Mammary epithelial cell (primary cell): ENCODE results near the gene BMPR1A.

Source experiments
- EZH2 ChIP-seq: IDR thresholded peaks from 2 replicates; pipeline ENCODE4 v1.6.1; 2012; ENCODE audit warnings: low read length, inconsistent platforms, borderline replicate concordance
- TF ChIP-seq, protein P1 (sequence below), 2 donors: IDR thresholded peaks in 1 of 2; conservative IDR thresholded peaks in 1 of 2; 2 replicates each; pipeline ENCODE4 v1.5.1; 2011 to 2012; ENCODE audit warnings: inconsistent platforms in 2 of 2, low read length in 2 of 2, mild to moderate bottlenecking in 2 of 2, control low read depth in 1 of 2, low read depth in 1 of 2; ENCODE audit not compliant: insufficient read depth in 1 of 2; ENCODE audit errors: extremely low read depth in 1 of 2

DNA sequence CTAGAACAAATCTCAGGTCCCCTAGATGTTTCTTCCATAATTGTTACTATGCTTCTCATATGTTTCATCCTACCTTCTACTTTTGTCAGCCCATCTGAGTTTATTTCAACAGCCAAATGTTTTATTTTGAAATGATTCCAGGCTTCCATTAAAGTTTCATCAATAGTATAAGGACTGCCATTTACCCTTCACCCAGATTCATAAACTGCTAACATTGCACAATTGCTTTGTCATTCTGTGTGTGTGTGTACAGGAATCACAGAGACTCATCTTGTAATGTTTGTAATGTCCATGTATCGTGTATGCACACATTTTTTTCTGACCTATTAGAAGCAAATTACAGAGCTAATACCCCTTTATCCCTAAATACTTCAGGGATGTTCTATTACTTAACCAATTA lies 175.5 kb downstream of the BMPR1A start:
- TF ChIP-seq, protein P1, sequence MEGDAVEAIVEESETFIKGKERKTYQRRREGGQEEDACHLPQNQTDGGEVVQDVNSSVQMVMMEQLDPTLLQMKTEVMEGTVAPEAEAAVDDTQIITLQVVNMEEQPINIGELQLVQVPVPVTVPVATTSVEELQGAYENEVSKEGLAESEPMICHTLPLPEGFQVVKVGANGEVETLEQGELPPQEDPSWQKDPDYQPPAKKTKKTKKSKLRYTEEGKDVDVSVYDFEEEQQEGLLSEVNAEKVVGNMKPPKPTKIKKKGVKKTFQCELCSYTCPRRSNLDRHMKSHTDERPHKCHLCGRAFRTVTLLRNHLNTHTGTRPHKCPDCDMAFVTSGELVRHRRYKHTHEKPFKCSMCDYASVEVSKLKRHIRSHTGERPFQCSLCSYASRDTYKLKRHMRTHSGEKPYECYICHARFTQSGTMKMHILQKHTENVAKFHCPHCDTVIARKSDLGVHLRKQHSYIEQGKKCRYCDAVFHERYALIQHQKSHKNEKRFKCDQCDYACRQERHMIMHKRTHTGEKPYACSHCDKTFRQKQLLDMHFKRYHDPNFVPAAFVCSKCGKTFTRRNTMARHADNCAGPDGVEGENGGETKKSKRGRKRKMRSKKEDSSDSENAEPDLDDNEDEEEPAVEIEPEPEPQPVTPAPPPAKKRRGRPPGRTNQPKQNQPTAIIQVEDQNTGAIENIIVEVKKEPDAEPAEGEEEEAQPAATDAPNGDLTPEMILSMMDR (conservative IDR thresholded peaks at IDR 0.05 in 1 of 2, IDR thresholded peaks at IDR 0.05 in 1 of 2; ENCODE audit: extremely low read depth in 1 of 2, insufficient read depth in 1 of 2, low read depth in 1 of 2, low read length in 2 of 2): no peak
- no peak for TF ChIP-seq EZH2
